ENCODE measurements around the gene SORCS2. TPM values are rescaled to one million over a fixed set of nuclear protein-coding genes. Genes with fewer than 3 reads are reported as not detected.

The SORCS2 gene
- total RNA-seq, 2 experiments from 2014 or later = 0.03 TPM; not detected in 1

DNA sequence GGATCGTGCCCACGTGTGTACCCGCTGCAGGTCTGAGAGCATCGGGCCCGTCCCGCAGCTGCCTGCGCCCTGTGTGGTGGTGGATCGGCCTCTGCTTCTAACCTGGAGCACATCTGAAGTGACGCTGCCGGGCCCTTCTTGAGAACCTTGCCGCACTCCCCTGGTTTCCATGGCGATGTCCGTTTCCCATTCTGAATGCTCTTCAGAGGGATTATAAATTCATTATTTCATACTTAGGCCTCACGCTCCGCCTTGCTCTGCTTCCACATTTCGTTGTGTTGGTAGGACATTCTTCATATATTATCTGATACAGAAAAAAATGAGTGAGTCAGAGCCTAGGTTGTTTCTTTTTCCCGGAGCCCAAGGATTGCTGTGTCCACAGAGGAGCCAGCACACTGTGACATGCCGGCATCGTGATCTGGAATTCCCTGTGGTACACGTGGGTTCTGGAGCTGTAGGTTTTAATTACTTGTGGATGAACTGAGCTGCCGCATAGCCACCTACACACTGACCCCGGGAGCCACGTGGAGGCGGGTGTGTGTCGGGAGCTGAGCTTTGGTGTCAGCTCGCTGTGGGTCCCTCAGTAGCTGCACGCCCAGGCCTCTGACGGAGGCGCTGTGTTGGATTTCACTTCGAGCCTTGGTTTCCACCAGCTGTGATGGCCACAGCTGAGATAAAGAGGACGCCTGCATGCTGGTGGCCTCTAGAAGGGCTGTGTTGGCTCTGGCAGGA, 179.0 kb downstream of the SORCS2 start:
- ChIA-PET CTCF (ENCODE audit: unreplicated experiment) (no interaction called here), POLR2A (no interaction called here)
- no TSS peak for BruUV-seq (replicated peaks)

DNA sequence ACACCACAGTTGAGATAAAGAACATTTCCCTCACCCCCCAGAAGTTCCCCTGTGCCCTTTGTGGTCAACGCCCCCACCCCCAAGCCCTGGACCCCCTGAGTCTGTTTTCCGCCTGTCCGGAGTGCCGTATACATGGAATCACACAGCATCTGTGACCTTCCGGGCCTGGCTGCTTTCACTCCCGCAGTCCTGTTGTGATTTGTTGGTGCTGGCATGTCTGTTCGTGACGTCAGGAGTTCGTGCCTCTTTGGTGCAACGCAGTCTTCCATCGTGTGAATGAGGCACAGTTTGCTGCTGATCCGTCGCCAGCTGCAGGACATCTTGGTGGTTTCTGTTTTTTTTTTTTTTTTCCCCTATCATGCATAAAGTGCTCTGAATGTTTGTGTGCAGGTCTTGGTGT, 180.3 kb downstream of the SORCS2 start:
- Histone ChIP-seq H3K27ac (ENCODE audit: low read depth, low read length, poor library complexity, severe bottlenecking) (no peak overlapping the region), H3K4me3 (ENCODE audit: low read depth, low read length, poor library complexity, severe bottlenecking) (no peak overlapping the region), H2AFZ (ENCODE audit: low read length) (no peak overlapping the region), H3K4me2 (ENCODE audit: low read length) (no peak overlapping the region), H3K4me1 (ENCODE audit: insufficient read depth, low read length, poor library complexity, severe bottlenecking) (no peaks in the 10 kb centered on the region), H3K9me2 (ENCODE audit: insufficient read depth, low read length) (no peaks in the 10 kb centered on the region), H4K20me1 (ENCODE audit: insufficient read depth, low read length) (no peaks in the 10 kb centered on the region), H3K9me3 (ENCODE audit: low read length) (no peaks in the 10 kb centered on the region), H3K79me2 (ENCODE audit: insufficient read depth, low read depth, low read length) (no peaks in the 10 kb centered on the region), H3K36me3 (ENCODE audit: insufficient read depth, low read length) (no peaks in the 10 kb centered on the region)
- intact Hi-C loops (cut with micrococcal nuclease; ENCODE audit: unreplicated experiment) = no loop called here
- TF ChIP-seq, protein P1, sequence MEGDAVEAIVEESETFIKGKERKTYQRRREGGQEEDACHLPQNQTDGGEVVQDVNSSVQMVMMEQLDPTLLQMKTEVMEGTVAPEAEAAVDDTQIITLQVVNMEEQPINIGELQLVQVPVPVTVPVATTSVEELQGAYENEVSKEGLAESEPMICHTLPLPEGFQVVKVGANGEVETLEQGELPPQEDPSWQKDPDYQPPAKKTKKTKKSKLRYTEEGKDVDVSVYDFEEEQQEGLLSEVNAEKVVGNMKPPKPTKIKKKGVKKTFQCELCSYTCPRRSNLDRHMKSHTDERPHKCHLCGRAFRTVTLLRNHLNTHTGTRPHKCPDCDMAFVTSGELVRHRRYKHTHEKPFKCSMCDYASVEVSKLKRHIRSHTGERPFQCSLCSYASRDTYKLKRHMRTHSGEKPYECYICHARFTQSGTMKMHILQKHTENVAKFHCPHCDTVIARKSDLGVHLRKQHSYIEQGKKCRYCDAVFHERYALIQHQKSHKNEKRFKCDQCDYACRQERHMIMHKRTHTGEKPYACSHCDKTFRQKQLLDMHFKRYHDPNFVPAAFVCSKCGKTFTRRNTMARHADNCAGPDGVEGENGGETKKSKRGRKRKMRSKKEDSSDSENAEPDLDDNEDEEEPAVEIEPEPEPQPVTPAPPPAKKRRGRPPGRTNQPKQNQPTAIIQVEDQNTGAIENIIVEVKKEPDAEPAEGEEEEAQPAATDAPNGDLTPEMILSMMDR (conservative IDR thresholded peaks at IDR 0.05; ENCODE audit: low read length) = no peak
- TF ChIP-seq EZH2phosphoT487 (IDR thresholded peaks at IDR 0.05; ENCODE audit: borderline replicate concordance, low read depth, low read length) = no peak
- POLR2A ChIA-PET = no interaction called here
- no TSS peak for BruUV-seq (replicated peaks)
- CTCF ChIA-PET (ENCODE audit: unreplicated experiment) = no interaction called here
- DNase-seq (ENCODE audit: low spot score) = no peak

More for the DNA sequence above, 179.0 kb downstream of the SORCS2 start:
- Histone ChIP-seq H3K79me2 (ENCODE audit: insufficient read depth, low read depth, low read length) (no peaks in the 10 kb centered on the region), H3K4me2 (ENCODE audit: low read length) (no peak overlapping the region), H3K4me3 (ENCODE audit: low read depth, low read length, poor library complexity, severe bottlenecking) (no peak overlapping the region), H3K27ac (ENCODE audit: low read depth, low read length, poor library complexity, severe bottlenecking) (no peak overlapping the region), H3K9me2 (ENCODE audit: insufficient read depth, low read length) (no peaks in the 10 kb centered on the region), H3K4me1 (ENCODE audit: insufficient read depth, low read length, poor library complexity, severe bottlenecking) (no peaks in the 10 kb centered on the region), H4K20me1 (ENCODE audit: insufficient read depth, low read length) (no peaks in the 10 kb centered on the region), H3K36me3 (ENCODE audit: insufficient read depth, low read length) (no peaks in the 10 kb centered on the region), H3K9me3 (ENCODE audit: low read length) (no peaks in the 10 kb centered on the region), H2AFZ (ENCODE audit: low read length) (no peak overlapping the region)
- TF ChIP-seq, protein P1 (conservative IDR thresholded peaks at IDR 0.05; ENCODE audit: low read length) = no peak
- TF ChIP-seq EZH2phosphoT487 (IDR thresholded peaks at IDR 0.05; ENCODE audit: borderline replicate concordance, low read depth, low read length) = no peak
- DNase-seq (ENCODE audit: low spot score) = no peak
- intact Hi-C loops (cut with micrococcal nuclease; ENCODE audit: unreplicated experiment) = no loop called here

DNA sequence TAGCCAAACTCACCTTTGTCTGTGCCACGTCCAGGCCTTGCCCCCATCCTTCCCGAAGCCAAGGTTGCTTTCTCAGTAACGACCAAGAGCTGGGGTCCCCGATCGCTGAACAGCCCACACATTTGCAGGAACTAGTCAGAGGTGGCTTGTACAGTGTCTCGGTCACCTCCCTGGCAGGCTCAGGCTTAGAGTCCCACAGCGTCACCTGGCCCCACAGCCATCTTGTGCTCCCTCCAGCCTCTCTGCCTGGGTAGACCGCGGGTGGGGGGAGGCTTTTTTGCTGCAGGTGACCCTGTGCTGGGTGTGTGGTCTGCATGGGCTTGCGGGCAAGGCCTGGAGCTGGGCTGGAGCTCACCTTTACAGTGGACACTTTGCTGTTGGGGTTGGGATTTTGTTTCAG, 182.2 kb downstream of the SORCS2 start:
- ChIA-PET CTCF (ENCODE audit: unreplicated experiment) (no interaction called here), POLR2A (no interaction called here)
- Histone ChIP-seq H4K20me1 (ENCODE audit: insufficient read depth, low read length) (no peaks in the 10 kb centered on the region), H3K36me3 (ENCODE audit: insufficient read depth, low read length) (no peaks in the 10 kb centered on the region), H2AFZ (ENCODE audit: low read length) (no peak overlapping the region), H3K4me2 (ENCODE audit: low read length) (no peak overlapping the region), H3K27ac (ENCODE audit: low read depth, low read length, poor library complexity, severe bottlenecking) (no peak overlapping the region), H3K4me1 (ENCODE audit: insufficient read depth, low read length, poor library complexity, severe bottlenecking) (no peaks in the 10 kb centered on the region), H3K4me3 (ENCODE audit: low read depth, low read length, poor library complexity, severe bottlenecking) (no peak overlapping the region), H3K79me2 (ENCODE audit: insufficient read depth, low read depth, low read length) (no peaks in the 10 kb centered on the region), H3K9me3 (ENCODE audit: low read length) (no peaks in the 10 kb centered on the region), H3K9me2 (ENCODE audit: insufficient read depth, low read length) (no peaks in the 10 kb centered on the region)
- TF ChIP-seq EZH2phosphoT487 (IDR thresholded peaks at IDR 0.05; ENCODE audit: borderline replicate concordance, low read depth, low read length) = no peak
- TF ChIP-seq, protein P1 (conservative IDR thresholded peaks at IDR 0.05; ENCODE audit: low read length) = no peak
- BruUV-seq (replicated peaks) = no TSS peak
- intact Hi-C loops (cut with micrococcal nuclease; ENCODE audit: unreplicated experiment) = no loop called here
- no peak for DNase-seq (ENCODE audit: low spot score)

Measured in OCI-LY7 (cell line).